ENCODE results near the gene LAMB4.

- TF ChIP-seq CTCF (IDR thresholded peaks at IDR 0.05) (no peak), POLR2A (IDR thresholded peaks at IDR 0.05) (no peak)
Observed at GRCh38 chr7:108073305-108074070, 56.7 kb downstream of the LAMB4 start.
